Measurements from ENCODE around the gene EBI3.

EBI3 gene

DNA sequence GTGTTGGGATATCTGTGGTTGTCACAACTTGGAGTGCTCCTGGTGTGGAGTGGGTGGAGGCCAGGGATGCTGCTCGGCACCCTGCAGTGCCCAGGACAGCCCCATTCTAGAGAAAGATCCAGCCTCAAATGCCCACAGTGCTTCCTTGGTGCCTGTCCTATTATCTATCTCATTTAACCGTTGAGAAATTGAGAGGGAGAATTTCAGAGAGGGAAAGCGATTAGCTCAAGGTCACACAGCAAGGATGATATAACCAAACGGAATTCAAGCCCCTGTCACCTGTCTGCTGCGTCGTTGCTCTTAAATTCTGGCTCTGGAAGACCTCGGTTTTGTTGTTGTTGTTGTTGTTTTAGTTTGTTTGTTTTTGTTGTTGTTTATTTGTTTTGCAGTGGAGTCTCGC is 33.3 kb upstream of the EBI3 start:
- no peak for DNase-seq
- H3K27ac ChIP-seq = no peak overlapping the region
- H3K36me3 ChIP-seq = no peaks in the 10 kb centered on the region
- TF ChIP-seq, protein P1, sequence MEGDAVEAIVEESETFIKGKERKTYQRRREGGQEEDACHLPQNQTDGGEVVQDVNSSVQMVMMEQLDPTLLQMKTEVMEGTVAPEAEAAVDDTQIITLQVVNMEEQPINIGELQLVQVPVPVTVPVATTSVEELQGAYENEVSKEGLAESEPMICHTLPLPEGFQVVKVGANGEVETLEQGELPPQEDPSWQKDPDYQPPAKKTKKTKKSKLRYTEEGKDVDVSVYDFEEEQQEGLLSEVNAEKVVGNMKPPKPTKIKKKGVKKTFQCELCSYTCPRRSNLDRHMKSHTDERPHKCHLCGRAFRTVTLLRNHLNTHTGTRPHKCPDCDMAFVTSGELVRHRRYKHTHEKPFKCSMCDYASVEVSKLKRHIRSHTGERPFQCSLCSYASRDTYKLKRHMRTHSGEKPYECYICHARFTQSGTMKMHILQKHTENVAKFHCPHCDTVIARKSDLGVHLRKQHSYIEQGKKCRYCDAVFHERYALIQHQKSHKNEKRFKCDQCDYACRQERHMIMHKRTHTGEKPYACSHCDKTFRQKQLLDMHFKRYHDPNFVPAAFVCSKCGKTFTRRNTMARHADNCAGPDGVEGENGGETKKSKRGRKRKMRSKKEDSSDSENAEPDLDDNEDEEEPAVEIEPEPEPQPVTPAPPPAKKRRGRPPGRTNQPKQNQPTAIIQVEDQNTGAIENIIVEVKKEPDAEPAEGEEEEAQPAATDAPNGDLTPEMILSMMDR (IDR thresholded peaks at IDR 0.05; ENCODE audit: low read depth, low read length) = no peak
- no peak overlapping the region for H3K4me3 ChIP-seq (ENCODE audit: low read depth, low read length)
- no peaks in the 10 kb centered on the region for H3K9me3 ChIP-seq (ENCODE audit: severe bottlenecking)
- peaks cover 5% of the 10 kb centered on the region for H3K27me3 ChIP-seq (ENCODE audit: insufficient read depth, low read depth, severe bottlenecking)

DNA sequence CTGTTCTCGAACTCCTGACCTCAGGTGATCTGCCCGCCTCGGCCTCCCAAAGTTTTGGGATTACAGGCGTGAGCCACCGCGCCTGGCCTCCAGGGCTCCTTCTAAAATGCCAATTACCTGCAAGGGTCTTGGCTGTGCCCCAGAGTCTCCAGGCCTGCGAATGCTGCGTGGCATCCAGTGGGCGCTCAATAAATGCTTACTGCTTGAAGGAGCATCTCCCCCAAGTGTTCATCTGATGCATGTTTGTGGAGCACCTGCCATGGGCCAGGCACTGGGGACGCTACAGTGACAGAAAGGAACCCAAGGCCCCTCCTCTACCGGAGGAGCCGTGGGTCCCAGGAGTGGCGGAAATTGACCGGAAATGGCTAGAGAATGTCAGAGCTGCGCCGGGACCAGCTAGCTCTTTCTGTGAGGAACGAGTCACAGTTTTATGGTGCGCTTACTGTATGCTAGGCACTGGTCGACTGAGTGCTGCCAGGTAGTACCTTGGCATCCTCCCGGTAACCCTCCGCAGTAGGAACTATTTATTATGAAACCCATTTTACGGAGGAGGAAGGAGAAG is 32.7 kb upstream of the EBI3 start:
- Histone ChIP-seq H3K27me3 (ENCODE audit: insufficient read depth, low read depth, severe bottlenecking) (peaks cover 5% of the 10 kb centered on the region), H3K36me3 (no peaks in the 10 kb centered on the region), H3K4me3 (ENCODE audit: low read depth, low read length) (no peak overlapping the region), H3K9me3 (ENCODE audit: severe bottlenecking) (no peaks in the 10 kb centered on the region), H3K27ac (no peak overlapping the region)
- TF ChIP-seq, protein P1 (IDR thresholded peaks at IDR 0.05; ENCODE audit: low read depth, low read length) = no peak
- DNase-seq = no peak

DNA sequence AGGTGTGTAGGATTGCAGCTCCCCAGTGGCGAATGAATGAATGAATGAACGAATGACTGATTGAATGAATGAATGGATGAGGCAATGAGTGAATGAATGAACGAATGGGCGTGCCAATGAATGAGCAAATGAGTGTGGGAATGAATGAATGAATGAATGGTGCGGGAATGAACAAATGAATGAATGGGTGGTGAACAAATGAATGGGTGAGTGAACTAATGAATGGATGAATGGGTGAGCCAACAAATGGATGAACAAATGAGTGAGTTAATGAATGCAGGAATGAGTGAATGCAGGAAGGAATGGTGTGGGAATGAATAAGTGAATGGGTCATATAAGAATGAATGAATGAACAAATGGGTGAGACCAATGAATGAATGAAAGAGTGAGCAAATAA is 32.1 kb upstream of the EBI3 start:
- TF ChIP-seq, protein P1 (IDR thresholded peaks at IDR 0.05; ENCODE audit: low read depth, low read length) = no peak
- Histone ChIP-seq H3K27me3 (ENCODE audit: insufficient read depth, low read depth, severe bottlenecking) (peaks cover 5% of the 10 kb centered on the region), H3K27ac (no peak overlapping the region), H3K9me3 (ENCODE audit: severe bottlenecking) (no peaks in the 10 kb centered on the region), H3K36me3 (no peaks in the 10 kb centered on the region), H3K4me3 (ENCODE audit: low read depth, low read length) (no peak overlapping the region)
- DNase-seq = no peak

DNA sequence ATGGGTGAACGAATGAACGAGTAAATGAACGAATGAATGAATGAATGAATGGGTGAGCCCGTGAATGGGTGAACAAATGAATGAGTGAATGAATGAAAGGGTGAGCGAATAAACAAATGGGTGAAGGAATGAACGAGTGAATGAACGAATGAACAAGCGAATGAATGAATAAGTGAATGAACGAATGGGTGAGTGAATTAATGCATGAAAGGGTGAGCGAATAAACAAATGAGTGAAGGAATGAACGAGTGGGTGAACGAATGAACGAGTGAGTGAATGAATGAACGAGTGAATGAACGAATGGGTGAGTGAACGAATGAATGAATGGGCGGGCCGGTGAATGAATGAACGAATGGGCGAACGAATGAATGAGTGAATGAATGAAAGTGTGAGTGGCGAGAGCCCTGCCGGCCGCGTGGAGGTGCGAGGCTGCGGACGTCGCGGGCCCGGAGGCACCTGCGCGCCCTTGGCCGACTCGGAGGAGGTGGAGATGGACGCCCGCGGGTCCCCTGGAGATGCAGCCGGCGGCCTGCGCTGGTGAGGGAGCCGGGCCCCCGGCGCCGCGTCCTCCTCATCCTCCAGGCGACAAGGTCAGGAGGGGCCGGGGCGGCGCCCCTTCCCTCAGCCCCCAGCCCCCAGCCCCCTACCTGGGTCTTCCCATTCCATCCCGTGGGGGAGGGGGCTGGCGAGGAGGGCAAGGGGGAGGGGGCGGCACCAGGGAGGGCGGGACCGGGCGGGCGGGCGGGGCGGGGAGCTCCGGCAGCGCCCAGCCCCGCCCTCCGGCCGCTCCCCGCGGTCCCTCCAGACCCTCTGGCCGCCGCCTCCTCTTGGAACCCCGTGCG is 31.5 kb upstream of the EBI3 start:
- no peak overlapping the region for H3K27ac ChIP-seq
- H3K4me3 ChIP-seq (ENCODE audit: low read depth, low read length) = peak overlapping the region; percentile 39
- TF ChIP-seq, protein P1 (IDR thresholded peaks at IDR 0.05; ENCODE audit: low read depth, low read length) = no peak
- DNase-seq = peak; percentile 31
- H3K27me3 ChIP-seq (ENCODE audit: insufficient read depth, low read depth, severe bottlenecking) = peaks cover 5% of the 10 kb centered on the region
- H3K36me3 ChIP-seq = no peaks in the 10 kb centered on the region
- no peaks in the 10 kb centered on the region for H3K9me3 ChIP-seq (ENCODE audit: severe bottlenecking)

DNA sequence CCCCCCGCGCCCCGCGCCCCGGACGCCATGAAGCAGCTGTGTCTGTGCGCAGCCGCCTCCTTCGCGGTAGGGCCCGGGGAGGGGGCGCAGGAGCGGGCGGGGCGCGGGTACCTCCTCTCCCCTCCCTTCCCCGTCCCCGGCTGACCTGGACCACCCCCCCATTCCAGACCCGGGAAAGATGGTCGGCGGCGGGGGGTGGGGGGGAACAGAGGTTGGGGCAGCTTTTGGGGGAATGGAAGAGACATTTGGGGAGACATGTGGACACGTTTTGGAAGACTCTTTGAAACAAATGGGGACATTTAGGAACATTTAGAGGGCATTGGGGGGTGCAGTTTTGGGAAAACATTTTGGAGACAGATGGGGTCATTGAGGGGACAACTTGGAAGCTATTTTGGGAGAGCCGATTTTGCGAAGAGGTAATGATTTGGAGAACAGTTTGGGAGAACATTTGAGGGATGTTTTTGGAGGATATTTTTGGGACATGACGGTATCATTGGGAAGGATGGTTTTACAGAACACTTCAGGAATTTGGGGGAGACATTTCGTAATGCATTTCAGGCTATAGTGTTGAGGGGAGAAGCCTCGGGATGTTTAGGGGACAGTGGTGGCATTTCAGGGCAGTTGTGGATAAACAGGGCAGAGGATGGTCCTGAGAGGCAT is 30.7 kb upstream of the EBI3 start:
- Histone ChIP-seq H3K9me3 (ENCODE audit: severe bottlenecking) (no peaks in the 10 kb centered on the region), H3K27ac (no peak overlapping the region), H3K27me3 (ENCODE audit: insufficient read depth, low read depth, severe bottlenecking) (peaks cover 5% of the 10 kb centered on the region), H3K36me3 (no peaks in the 10 kb centered on the region), H3K4me3 (ENCODE audit: low read depth, low read length) (peak overlapping the region; percentile 39)
- DNase-seq = no peak
- TF ChIP-seq, protein P1 (IDR thresholded peaks at IDR 0.05; ENCODE audit: low read depth, low read length) = no peak

Data from WERI-Rb-1 (cell line).